Glutamatergic neuron (in vitro differentiated cells): ENCODE data around the gene CLC. TPM values are rescaled to one million over a fixed set of nuclear protein-coding genes. Genes with fewer than 3 reads are reported as not detected.

Experiments
- DNase-seq: peaks from one replicate; pipeline ENCODE4 v3.0.0; 2022
- H3K27ac Mint-ChIP-seq: one replicate; pipeline ENCODE4 v1.8.0; 2020; ENCODE audit warnings: mild to moderate bottlenecking, mixed read lengths, inconsistent platforms; ENCODE audit not compliant: unreplicated experiment
- H3K27me3 Mint-ChIP-seq: one replicate; pipeline ENCODE4 v1.8.0; 2020; ENCODE audit warnings: mild to moderate bottlenecking, moderate library complexity, mixed read lengths, inconsistent platforms; ENCODE audit not compliant: unreplicated experiment
- H3K36me3 Mint-ChIP-seq: one replicate; pipeline ENCODE4 v1.8.0; 2020; ENCODE audit warnings: mild to moderate bottlenecking, mixed read lengths, inconsistent platforms; ENCODE audit not compliant: unreplicated experiment
- H3K4me1 Mint-ChIP-seq: one replicate; pipeline ENCODE4 v1.8.0; 2020; ENCODE audit warnings: mild to moderate bottlenecking, low read depth, mixed read lengths, inconsistent platforms; ENCODE audit not compliant: unreplicated experiment
- H3K4me3 Mint-ChIP-seq: one replicate; pipeline ENCODE4 v1.8.0; 2020; ENCODE audit warnings: mild to moderate bottlenecking, mixed read lengths, inconsistent platforms; ENCODE audit not compliant: unreplicated experiment
- H3K9me3 Mint-ChIP-seq: one replicate; pipeline ENCODE4 v1.8.0; 2020; ENCODE audit warnings: mild to moderate bottlenecking, moderate library complexity, mixed read lengths, inconsistent platforms; ENCODE audit not compliant: unreplicated experiment
- total RNA-seq: library from RNA; stranded (reverse); fragmentation: NEBNext Ultra II Directional; extraction: Animal tissue kit (Norgen Biotek cat#: 25700); gene quantifications from one replicate; pipeline ENCODE4 v1.2.1, GENCODE V29; 2021; ENCODE audit not compliant: unreplicated experiment
- TF ChIP-seq, protein P1 (sequence below): fragments of 200-600 bp; sonication (generic); IDR thresholded peaks from one replicate; pipeline ENCODE4 v1.5.0; 2021; ENCODE audit not compliant: partially characterized antibody, unreplicated experiment

The CLC gene
- total RNA-seq, 1 donor from 2014 or later: not detected

DNA sequence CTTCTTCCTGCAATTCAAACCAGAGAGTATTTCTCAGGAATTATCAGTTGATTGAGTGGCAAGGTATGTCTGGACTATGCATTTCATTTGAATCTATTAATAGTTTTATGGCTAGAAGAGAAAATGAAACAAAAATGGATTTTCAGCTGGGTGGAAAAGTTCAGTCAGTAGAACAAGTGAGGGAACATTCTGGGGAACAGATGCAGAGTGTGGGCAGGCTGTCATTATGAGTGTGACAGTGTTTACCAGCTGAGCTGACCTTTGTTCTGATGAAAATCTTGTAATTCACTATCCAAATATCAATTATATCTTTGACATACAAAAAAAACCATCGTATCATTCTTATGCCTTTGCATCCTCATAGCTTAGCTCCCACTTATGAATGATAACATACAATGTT lies 2.6 kb upstream of the CLC start:
- no peaks in the 10 kb centered on the region for H3K36me3 Mint-ChIP-seq
- no peaks in the 10 kb centered on the region for H3K4me1 Mint-ChIP-seq
- TF ChIP-seq, protein P1, sequence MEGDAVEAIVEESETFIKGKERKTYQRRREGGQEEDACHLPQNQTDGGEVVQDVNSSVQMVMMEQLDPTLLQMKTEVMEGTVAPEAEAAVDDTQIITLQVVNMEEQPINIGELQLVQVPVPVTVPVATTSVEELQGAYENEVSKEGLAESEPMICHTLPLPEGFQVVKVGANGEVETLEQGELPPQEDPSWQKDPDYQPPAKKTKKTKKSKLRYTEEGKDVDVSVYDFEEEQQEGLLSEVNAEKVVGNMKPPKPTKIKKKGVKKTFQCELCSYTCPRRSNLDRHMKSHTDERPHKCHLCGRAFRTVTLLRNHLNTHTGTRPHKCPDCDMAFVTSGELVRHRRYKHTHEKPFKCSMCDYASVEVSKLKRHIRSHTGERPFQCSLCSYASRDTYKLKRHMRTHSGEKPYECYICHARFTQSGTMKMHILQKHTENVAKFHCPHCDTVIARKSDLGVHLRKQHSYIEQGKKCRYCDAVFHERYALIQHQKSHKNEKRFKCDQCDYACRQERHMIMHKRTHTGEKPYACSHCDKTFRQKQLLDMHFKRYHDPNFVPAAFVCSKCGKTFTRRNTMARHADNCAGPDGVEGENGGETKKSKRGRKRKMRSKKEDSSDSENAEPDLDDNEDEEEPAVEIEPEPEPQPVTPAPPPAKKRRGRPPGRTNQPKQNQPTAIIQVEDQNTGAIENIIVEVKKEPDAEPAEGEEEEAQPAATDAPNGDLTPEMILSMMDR: no peak
- H3K27me3 Mint-ChIP-seq: peaks cover 3% of the 10 kb centered on the region
- no peak for DNase-seq
- H3K27ac Mint-ChIP-seq: no peak overlapping the region
- no peaks in the 10 kb centered on the region for H3K9me3 Mint-ChIP-seq
- H3K4me3 Mint-ChIP-seq: no peak overlapping the region

GRCh38 chr19:39738814-39739213 lies 985 bp upstream of the CLC start:
- no peak for DNase-seq
- Mint-ChIP-seq H3K36me3 (no peaks in the 10 kb centered on the region), H3K4me3 (no peak overlapping the region), H3K27ac (no peak overlapping the region), H3K9me3 (no peaks in the 10 kb centered on the region), H3K4me1 (no peaks in the 10 kb centered on the region), H3K27me3 (peaks cover 5% of the 10 kb centered on the region)
- TF ChIP-seq, protein P1: no peak

GRCh38 chr19:39737351-39737750 lies 478 bp downstream of the CLC start:
- TF ChIP-seq, protein P1: no peak
- H3K9me3 Mint-ChIP-seq: no peaks in the 10 kb centered on the region
- H3K4me3 Mint-ChIP-seq: no peak overlapping the region
- no peak for DNase-seq
- H3K27me3 Mint-ChIP-seq: peaks cover 5% of the 10 kb centered on the region
- no peaks in the 10 kb centered on the region for H3K36me3 Mint-ChIP-seq
- H3K4me1 Mint-ChIP-seq: no peaks in the 10 kb centered on the region
- H3K27ac Mint-ChIP-seq: no peak overlapping the region

DNA sequence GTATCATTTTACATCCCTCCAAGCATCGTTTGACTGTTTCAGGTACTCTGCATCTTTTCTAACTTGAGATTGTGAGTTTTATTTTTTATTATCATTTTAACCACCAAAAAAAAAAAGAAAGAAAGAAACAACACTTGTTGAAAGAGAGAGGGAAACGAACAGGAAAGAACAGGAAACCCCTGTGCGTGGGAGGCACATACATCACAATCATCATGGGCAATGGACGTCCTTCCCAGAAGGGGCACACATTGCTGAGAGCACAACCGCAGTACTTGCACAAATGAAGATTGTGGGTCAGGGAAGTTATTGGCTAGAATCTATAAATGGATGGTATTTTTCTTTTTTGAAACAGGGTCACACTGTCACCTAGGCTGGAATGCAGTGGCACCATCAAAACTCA lies 1.7 kb downstream of the CLC start:
- no peaks in the 10 kb centered on the region for H3K36me3 Mint-ChIP-seq
- DNase-seq: no peak
- TF ChIP-seq, protein P1: no peak
- H3K9me3 Mint-ChIP-seq: no peaks in the 10 kb centered on the region
- H3K27ac Mint-ChIP-seq: no peak overlapping the region
- peaks cover 5% of the 10 kb centered on the region for H3K27me3 Mint-ChIP-seq
- no peaks in the 10 kb centered on the region for H3K4me1 Mint-ChIP-seq
- no peak overlapping the region for H3K4me3 Mint-ChIP-seq

- Mint-ChIP-seq H3K9me3 (no peaks in the 10 kb centered on the region), H3K4me1 (no peaks in the 10 kb centered on the region), H3K27me3 (peaks cover 5% of the 10 kb centered on the region), H3K4me3 (no peak overlapping the region), H3K27ac (no peak overlapping the region), H3K36me3 (no peaks in the 10 kb centered on the region)
- TF ChIP-seq, protein P1: no peak
- DNase-seq: no peak
Measured at GRCh38 chr19:39735688-39736087, 2.1 kb downstream of the CLC start.
